Activated T-cell treated with anti-CD3 and anti-CD28 coated beads, Interleukin-2, amount 50 U/mL, for 4 hours (primary cell): ENCODE measurements around the gene C1orf21. TPM values are rescaled to one million over a fixed set of nuclear protein-coding genes. Genes with fewer than 3 reads are reported as not detected.

ENCODE experiments used
- ATAC-seq, 2 donors: fragments of 200-7000 bp; cut with Tn5 transposase; one replicate each; pipeline ENCODE4 v1.10.0; 2021
- DNase-seq: peaks from one replicate; pipeline ENCODE4 v3.0.0-alpha.2; 2020
- H3K27me3 Mint-ChIP-seq: one replicate; pipeline ENCODE4 v1.8.0; 2021; ENCODE audit warnings: low read depth, mixed read lengths
- H3K36me3 Mint-ChIP-seq: one replicate; pipeline ENCODE4 v1.8.0; 2022; ENCODE audit warnings: mixed read lengths; ENCODE audit not compliant: insufficient read depth
- H3K4me1 Mint-ChIP-seq: one replicate; pipeline ENCODE4 v1.8.0; 2021; ENCODE audit warnings: low read depth, mixed read lengths
- H3K4me3 Mint-ChIP-seq: one replicate; pipeline ENCODE4 v1.8.0; 2021; ENCODE audit warnings: mild to moderate bottlenecking, moderate library complexity, mixed read lengths
- H3K9me3 Mint-ChIP-seq: one replicate; pipeline ENCODE4 v1.8.0; 2021; ENCODE audit warnings: mixed read lengths
- total RNA-seq, 3 donors: library from RNA; stranded (reverse); gene quantifications; one replicate each; pipeline ENCODE4 v1.2.1, GENCODE V29; 2021

Gene C1orf21
- total RNA-seq, 3 donors from 2014 or later, result 0.53 to 1.7 (median 0.90) TPM

DNA sequence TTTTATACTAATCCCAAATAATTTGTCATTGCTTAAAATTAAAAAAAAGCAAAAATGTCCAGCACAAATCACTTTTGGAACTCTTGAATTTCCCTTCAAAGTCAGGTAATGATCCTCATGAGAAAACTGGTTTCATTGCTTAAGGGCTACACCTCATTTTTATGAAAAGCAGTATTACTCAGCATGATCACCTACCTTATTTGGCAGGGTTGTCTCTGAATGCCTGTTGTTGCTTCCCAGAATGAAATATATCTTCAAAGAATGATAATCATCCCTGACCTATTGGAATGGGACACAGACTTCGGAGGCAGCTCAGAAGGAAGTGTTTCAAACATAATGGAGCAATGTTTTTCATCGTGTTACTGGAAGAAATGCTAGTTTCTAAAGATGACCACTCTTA, 29.7 kb downstream of the C1orf21 start:
- Mint-ChIP-seq H3K9me3 (no peaks in the 10 kb centered on the region), H3K4me3 (no peak overlapping the region), H3K27me3 (peaks cover 4% of the 10 kb centered on the region), H3K4me1 (no peaks in the 10 kb centered on the region), H3K36me3 (no peaks in the 10 kb centered on the region)
- ATAC-seq, result no peak
- no peak for DNase-seq

DNA sequence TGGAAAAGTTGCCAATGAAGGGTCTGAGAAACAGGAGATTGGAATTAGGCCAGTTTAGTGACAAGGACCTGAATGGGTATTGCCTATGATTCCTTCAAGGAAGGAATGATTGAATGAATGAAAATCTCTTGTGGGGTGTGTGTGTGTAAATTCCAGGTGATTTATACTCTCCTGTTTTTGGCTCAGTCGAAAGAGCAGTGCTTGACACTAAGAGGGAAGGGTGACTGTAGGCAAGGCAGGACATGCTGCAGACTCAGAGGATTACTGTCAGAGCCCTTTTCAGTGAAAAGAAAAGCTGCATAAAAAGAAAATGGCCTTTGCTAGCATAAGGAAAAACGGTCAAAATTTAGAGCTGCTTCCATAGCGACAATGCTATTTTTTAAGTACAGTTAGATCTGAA, 30.1 kb downstream of the C1orf21 start:
- DNase-seq (no peak), ATAC-seq (no peak)
- no peaks in the 10 kb centered on the region for H3K9me3 Mint-ChIP-seq
- H3K4me3 Mint-ChIP-seq, result no peak overlapping the region
- no peaks in the 10 kb centered on the region for H3K4me1 Mint-ChIP-seq
- H3K27me3 Mint-ChIP-seq, result peaks cover 4% of the 10 kb centered on the region
- no peaks in the 10 kb centered on the region for H3K36me3 Mint-ChIP-seq

DNA sequence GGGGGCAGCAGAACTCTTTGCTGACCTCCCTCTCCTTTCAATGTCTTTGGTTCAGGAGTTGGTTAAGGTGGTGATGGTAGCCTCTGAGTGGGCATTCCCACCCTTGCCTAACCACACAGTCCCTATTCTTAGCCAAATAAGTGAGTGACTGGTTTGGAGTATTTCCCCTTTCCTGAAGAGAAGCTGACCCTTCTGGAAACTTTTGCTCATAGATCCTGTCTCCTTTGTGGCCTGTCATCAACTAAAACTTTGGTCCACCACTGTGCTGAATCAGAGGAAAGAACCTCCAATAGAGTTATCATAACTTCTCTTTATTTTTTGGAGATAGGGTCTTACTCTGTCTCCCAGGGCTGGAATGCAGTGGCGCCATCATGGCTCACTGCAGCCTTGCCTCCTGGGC, 31.1 kb downstream of the C1orf21 start:
- ATAC-seq (no peak), DNase-seq (no peak)
- Mint-ChIP-seq H3K4me1 (no peaks in the 10 kb centered on the region), H3K36me3 (no peaks in the 10 kb centered on the region), H3K27me3 (peaks cover 4% of the 10 kb centered on the region), H3K9me3 (no peaks in the 10 kb centered on the region), H3K4me3 (no peak overlapping the region)

DNA sequence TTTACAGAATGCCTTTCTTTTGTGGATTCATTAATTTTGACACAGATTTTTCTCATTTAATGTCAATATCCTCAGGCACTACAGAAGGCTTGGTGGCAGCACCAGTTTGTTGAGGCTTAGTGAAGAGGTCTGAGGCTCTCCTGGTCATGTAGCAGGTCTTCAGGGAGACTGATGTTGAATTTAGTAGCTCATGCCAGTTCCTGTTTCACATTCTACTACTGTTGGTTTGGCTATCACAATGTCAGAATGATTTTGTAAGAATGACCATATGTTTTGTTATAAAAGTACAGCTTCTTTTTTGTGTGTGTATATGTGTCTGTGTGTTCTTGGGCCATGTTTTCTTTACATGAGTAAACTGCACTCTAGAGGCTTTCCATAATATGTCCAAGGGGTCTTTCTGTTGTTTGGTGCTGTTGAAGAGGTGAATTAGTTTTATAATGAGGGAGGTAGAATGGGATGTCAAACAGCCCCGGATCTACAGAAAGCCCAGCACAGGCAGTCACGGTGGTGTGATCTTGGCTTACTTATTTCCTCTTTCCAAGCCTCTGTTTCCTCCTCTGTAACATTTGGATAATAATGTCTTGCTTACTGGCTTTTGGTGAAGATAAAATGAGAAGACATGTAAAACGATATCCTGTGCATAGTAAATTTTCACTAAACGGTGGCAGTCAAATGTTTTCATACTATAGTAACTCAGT, 32.0 kb downstream of the C1orf21 start:
- H3K4me3 Mint-ChIP-seq, result no peak overlapping the region
- peaks cover 4% of the 10 kb centered on the region for H3K27me3 Mint-ChIP-seq
- ATAC-seq (no peak), DNase-seq (no peak)
- no peaks in the 10 kb centered on the region for H3K4me1 Mint-ChIP-seq
- H3K36me3 Mint-ChIP-seq, result no peaks in the 10 kb centered on the region
- no peaks in the 10 kb centered on the region for H3K9me3 Mint-ChIP-seq

DNA sequence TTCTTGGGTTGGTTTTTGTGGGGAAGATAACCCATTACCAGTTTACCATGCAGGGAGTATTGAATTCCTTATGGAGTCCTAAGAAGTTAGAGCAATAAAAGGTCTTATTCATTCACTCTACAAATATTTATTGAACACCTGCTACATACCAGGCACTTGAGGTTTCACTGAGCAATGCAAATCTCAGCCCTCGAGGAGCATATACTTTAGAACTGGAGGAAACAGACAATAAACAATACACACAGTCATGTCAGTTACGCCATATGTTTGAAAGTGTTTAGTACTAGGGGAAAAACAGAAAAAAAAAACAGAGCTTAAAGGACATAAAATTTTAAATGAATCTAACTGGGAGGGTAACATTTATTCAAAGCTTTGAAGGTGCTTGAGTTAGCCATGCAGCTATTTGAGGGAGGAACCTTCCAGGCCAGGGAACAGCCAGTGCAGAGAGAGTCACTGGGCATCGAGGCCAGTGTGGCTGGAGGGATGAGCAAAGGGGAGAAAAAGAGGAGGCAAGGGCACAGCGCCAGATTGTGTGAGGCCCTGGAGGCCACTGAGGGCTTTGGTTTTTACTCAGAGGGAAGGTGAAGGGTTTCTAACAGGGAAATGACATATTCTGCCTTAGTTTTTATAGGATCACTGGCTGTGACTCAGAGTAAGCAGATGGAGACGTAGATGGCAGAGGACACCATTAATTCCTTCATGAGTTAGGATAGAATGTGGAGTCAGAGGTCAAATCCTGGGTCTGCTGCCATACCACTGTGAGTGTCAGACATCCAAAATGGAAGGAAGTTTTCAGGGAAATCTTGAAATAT, 32.7 kb downstream of the C1orf21 start:
- peaks cover 4% of the 10 kb centered on the region for H3K27me3 Mint-ChIP-seq
- no peaks in the 10 kb centered on the region for H3K4me1 Mint-ChIP-seq
- H3K9me3 Mint-ChIP-seq, result no peaks in the 10 kb centered on the region
- no peak for DNase-seq
- H3K36me3 Mint-ChIP-seq, result no peaks in the 10 kb centered on the region
- no peak overlapping the region for H3K4me3 Mint-ChIP-seq
- ATAC-seq, result no peak

DNA sequence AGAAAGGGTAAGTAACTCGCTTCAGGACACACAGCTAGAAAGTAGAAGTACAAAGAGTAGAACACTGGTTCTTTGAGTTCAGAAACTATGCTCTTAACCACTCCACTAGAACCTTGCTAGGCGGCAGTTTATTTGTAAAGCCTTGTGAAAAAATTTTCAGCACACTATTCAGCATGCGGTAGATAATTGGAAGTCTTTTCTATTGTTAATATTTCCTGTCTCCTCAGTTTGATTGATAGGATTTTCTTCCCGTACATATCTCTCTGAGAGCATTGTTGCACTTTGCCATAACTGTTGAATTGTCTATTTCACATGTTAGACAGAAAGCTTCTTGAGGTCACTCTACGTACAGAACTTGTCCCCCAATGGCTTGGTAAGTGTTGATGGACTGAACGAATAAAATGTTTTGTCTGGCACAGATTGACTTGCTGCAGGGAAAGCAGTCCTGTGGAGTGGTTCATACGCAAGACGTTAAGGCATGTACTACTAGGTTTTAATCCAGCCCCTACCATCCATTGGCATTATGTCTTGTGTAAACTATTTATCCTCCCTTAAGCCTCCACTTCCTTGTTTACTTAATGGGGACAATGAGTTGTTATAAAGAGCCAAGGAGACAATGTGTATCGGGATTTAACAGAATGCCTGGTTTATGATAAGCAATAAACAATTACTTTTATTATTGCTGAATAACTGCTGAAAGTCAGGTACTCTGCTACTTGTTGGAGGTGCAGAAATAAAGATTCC, 35.8 kb downstream of the C1orf21 start:
- no peak overlapping the region for H3K4me3 Mint-ChIP-seq
- ATAC-seq, result no peak
- no peak for DNase-seq
- no peaks in the 10 kb centered on the region for H3K36me3 Mint-ChIP-seq
- no peaks in the 10 kb centered on the region for H3K4me1 Mint-ChIP-seq
- no peaks in the 10 kb centered on the region for H3K9me3 Mint-ChIP-seq
- peaks cover 8% of the 10 kb centered on the region for H3K27me3 Mint-ChIP-seq

DNA sequence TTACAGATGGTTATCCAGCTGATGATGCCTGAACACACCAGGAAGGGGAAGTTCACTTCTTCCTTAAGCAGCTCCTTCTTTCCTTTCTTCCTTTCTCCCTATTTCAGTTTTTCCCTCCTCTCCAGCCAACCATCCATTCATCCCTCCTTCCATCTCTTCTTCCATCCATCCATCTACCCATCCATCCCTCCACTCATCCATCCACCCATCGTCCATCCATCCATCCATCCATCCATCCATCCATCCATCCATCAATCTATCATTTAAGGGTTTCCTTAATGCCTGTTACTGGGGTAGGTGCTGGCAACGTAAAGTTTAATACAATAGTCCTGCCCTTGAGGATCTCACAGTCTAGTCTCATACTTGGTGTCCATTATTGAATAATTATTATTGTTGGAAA, 36.8 kb downstream of the C1orf21 start:
- Mint-ChIP-seq H3K4me1 (no peaks in the 10 kb centered on the region), H3K9me3 (no peaks in the 10 kb centered on the region), H3K36me3 (no peaks in the 10 kb centered on the region), H3K27me3 (peaks cover 8% of the 10 kb centered on the region), H3K4me3 (no peak overlapping the region)
- ATAC-seq (no peak), DNase-seq (no peak)

DNA sequence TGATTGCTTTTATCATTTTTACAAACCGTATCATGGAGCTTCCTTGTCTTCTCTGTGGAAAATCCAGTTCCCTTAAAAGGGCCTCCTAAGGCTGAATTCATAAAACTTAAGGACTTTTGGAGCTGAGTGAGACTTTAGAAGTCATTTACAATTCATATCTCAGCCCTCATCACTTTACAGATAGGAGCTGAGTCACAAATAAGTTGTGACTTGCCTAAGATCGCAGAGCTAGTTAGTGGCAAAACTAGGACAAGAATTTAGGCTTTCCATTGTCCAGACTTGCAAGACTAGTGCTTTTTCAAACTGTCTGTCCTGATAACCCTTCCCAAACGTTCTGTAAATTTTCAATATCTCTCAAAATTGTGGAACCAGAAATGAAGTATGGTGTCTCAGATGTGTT, 37.3 kb downstream of the C1orf21 start:
- H3K36me3 Mint-ChIP-seq, result no peaks in the 10 kb centered on the region
- no peak overlapping the region for H3K4me3 Mint-ChIP-seq
- no peaks in the 10 kb centered on the region for H3K9me3 Mint-ChIP-seq
- H3K4me1 Mint-ChIP-seq, result no peaks in the 10 kb centered on the region
- DNase-seq (no peak), ATAC-seq (no peak)
- peaks cover 6% of the 10 kb centered on the region for H3K27me3 Mint-ChIP-seq

DNA sequence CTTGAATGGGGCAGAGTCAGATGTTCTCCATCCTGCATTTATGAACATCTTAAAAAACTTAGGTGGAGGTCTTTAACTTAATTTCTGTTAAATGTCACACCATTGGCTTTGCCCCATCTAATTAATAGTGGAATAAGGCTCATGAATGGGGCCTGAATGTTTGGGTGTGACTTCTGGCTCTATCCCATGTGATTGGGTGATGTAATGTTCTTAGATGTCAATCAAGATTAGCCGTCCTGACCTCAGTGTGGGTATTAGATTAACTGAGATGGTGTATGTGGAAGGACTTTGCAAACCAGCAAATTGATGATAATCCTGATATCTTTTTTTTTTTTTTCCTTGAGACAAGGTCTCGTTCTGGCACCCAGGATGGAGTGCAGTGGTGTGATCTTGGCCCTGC, 38.1 kb downstream of the C1orf21 start:
- no peak for DNase-seq
- Mint-ChIP-seq H3K36me3 (no peaks in the 10 kb centered on the region), H3K4me3 (no peak overlapping the region), H3K4me1 (no peaks in the 10 kb centered on the region), H3K27me3 (peaks cover 6% of the 10 kb centered on the region), H3K9me3 (no peaks in the 10 kb centered on the region)
- no peak for ATAC-seq

DNA sequence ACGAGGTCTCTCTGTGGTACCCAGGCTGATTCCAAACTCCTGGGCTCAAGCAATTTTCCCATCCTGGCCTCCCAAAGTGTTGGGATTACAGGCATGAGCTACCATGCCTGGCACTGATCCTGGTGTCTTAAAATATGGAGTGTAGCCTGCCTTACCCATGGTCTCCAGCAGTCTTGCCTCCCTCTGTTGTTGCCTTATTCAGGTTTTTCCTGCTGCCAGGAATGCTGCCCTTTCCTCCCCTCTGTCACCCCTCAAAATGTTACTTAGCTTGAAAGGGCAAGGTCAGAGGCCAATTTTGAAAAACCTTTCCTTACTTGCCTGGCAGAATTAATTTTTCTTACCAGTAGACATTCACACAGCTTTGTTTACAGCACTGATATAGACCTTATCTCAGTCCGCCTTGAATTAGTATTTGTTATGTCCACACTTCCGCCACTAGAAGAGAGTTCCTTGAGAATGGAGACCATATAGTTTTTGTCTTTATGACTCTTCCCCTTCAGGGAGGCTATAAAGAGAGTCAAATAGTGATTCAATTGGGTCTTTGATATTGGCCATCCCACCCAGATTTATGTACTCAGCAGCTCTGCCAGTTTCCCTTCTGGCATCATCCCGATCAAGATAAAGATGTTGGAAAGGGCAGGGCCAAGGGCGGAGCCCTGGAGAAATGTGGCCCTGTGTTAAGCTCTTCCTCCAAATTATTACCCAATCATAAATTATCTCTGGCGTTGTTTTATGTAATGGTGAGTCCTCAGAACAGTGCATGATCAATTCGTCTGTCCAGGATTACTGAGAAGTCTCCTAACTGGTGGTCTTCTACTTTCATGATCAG, 38.8 kb downstream of the C1orf21 start:
- no peak for ATAC-seq
- H3K4me3 Mint-ChIP-seq, result no peak overlapping the region
- no peaks in the 10 kb centered on the region for H3K4me1 Mint-ChIP-seq
- H3K36me3 Mint-ChIP-seq, result no peaks in the 10 kb centered on the region
- no peak for DNase-seq
- H3K27me3 Mint-ChIP-seq, result peaks cover 6% of the 10 kb centered on the region
- no peaks in the 10 kb centered on the region for H3K9me3 Mint-ChIP-seq

DNA sequence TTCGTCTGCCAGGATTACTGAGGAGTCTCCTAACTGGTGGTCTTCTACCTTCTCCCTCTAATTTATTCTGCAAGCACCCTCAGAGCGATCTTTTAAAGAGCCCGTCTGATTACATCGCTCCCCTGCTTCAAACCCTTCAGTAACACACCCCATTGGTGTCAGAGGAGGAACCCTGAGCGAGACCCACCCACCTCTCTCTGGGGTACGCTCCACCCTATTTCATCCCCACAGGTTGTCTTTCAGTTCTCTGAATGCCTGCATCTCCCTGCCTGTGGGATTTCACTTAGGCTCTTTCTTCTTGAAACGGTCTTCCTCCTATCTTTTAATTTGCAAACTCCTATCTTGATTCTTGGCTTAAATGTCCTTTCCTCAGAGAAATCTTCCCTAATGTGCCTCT, 39.4 kb downstream of the C1orf21 start:
- H3K36me3 Mint-ChIP-seq, result no peaks in the 10 kb centered on the region
- DNase-seq (no peak), ATAC-seq (no peak)
- peaks cover 6% of the 10 kb centered on the region for H3K27me3 Mint-ChIP-seq
- no peaks in the 10 kb centered on the region for H3K9me3 Mint-ChIP-seq
- no peak overlapping the region for H3K4me3 Mint-ChIP-seq
- no peaks in the 10 kb centered on the region for H3K4me1 Mint-ChIP-seq

DNA sequence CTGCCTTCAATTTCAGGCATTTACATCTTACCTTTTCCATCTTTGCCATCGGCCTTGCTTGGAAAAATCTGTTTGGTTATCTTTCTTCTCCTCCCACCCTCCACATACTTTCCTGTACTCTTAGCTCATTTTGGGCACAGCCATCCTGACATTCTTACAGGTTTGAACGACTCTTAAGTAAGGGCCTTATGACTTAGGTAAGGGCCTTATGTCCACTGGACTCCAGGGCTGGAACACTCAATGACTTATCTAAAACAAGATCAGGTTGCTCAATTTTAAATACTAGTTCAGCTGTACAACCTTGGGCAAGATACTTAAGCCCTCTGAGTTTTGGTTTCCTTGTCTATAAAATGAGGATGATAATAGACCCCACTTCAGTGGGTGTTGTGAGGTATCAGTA, 40.9 kb downstream of the C1orf21 start:
- no peak overlapping the region for H3K4me3 Mint-ChIP-seq
- H3K4me1 Mint-ChIP-seq, result no peaks in the 10 kb centered on the region
- H3K27me3 Mint-ChIP-seq, result peaks cover 11% of the 10 kb centered on the region
- H3K36me3 Mint-ChIP-seq, result no peaks in the 10 kb centered on the region
- DNase-seq (no peak), ATAC-seq (no peak)
- H3K9me3 Mint-ChIP-seq, result no peaks in the 10 kb centered on the region

DNA sequence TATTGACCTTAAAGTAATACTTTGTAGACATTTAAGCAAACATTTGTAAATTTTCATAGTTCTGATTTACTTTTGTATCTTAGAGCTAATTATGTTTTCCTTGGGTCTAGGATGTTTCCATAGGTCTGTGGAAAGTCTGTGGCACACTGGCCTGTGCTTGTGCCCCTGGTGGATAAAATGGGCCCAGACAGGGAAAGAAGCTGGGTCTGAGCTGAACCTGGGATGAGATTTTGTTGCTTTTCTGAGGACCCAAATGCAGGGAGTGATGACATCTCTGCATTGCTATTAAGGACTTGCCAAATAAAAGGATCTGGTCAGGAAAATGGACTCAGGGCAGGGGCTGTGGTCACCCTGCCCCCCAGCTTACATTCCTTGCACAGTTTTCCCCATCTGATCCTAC, 41.8 kb downstream of the C1orf21 start:
- Mint-ChIP-seq H3K36me3 (no peaks in the 10 kb centered on the region), H3K9me3 (no peaks in the 10 kb centered on the region), H3K4me1 (no peaks in the 10 kb centered on the region), H3K27me3 (peaks cover 11% of the 10 kb centered on the region), H3K4me3 (no peak overlapping the region)
- DNase-seq, result no peak
- no peak for ATAC-seq

DNA sequence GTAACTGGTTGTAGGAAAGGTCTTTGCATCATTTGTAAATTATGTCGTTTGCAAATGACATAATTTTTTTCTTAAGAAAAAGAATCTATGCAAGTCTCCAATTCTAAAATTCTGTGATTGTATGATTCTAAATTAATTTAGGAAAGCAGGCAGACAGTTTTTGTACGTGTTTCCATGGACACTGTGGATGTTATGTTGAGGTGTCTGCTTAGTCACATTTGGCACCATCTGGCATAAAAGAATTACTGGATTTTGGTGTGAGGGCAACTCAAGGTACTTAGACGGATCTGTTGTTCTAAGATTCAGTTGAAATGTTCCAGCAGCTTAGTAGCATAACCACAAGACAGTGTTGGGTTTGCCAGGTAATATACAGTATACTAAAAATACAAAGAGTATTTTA, 42.5 kb downstream of the C1orf21 start:
- Mint-ChIP-seq H3K4me3 (no peak overlapping the region), H3K36me3 (no peaks in the 10 kb centered on the region), H3K4me1 (no peaks in the 10 kb centered on the region), H3K27me3 (peaks cover 15% of the 10 kb centered on the region), H3K9me3 (no peaks in the 10 kb centered on the region)
- ATAC-seq, result no peak
- no peak for DNase-seq
